K562 (cell line): ENCODE measurements around the gene CNTN6. TPM values are rescaled to one million over a fixed set of nuclear protein-coding genes. Genes with fewer than 3 reads are reported as not detected.

ENCODE experiments used
- ATAC-seq: fragments of 200-7000 bp; cut with Tn5 transposase; 3 replicates; pipeline ENCODE4 v1.9.1; 2020; ENCODE audit warnings: moderate library complexity
- BruUV-seq: library from RNA; stranded (reverse); fragments of 400-500 nt; replicated peaks from 2 replicates; lab custom pipeline; 2021; lab: Mats Ljungman, UMichigan
- CTCF ChIA-PET: fragments of 300-600 bp; formaldehyde crosslinking; extraction: SDS; loops from one replicate; lab custom pipeline; 2021; ENCODE audit warnings: low intra/inter-chr PET ratio; lab: Yijun Ruan, JAX
- POLR2A ChIA-PET: fragments of 300-600, 350-650 bp; sonication (Branson Sonifier 250); formaldehyde crosslinking; extraction: SDS; loops from one replicate; lab custom pipeline; 2021; ENCODE audit warnings: antibody characterized with exemption, inconsistent platforms; lab: Yijun Ruan, JAX
- DNase-seq, 4 experiments: peaks; one replicate each; pipeline versions ENCODE4 v3.0.0 to v3.0.0-alpha.2; 2011 to 2018; ENCODE audit warnings: low spot score in 3 of 4, mixed read lengths in 3 of 4; ENCODE audit errors: extremely low read depth in 1 of 4
- FAIRE-seq: peaks from 2 replicates; lab custom pipeline; 2011; peaks lifted over from hg19 to GRCh38; lab: Jason Lieb, UNC
- H2AFZ ChIP-seq: 2 replicates; pipeline ENCODE4 v1.6.0; 2011; ENCODE audit warnings: low read depth, low read length, control low read depth, inconsistent platforms
- H3K27ac ChIP-seq: fragments of 200-600 bp; 3 replicates; pipeline ENCODE4 v1.8.0; 2011; ENCODE audit warnings: low read depth, mild to moderate bottlenecking, control low read depth, inconsistent platforms, low read length, moderate library complexity, mixed read lengths; ENCODE audit errors: extremely low read depth
- H3K27me3 ChIP-seq, 2 experiments: fragments of 300-600 bp in 1 of 2; 2 replicates in 1 of 2; 3 replicates in 1 of 2; pipeline versions ENCODE4 v1.6.0 to v1.8.0; 2011; ENCODE audit warnings: inconsistent platforms in 2 of 2, low read length in 2 of 2, mild to moderate bottlenecking in 1 of 2, mixed read lengths in 1 of 2, moderate library complexity in 1 of 2; ENCODE audit not compliant: control insufficient read depth in 2 of 2, insufficient read depth in 2 of 2
- H3K36me3 ChIP-seq: fragments of 300-600 bp; 3 replicates; pipeline ENCODE4 v1.8.0; 2011; ENCODE audit warnings: mild to moderate bottlenecking, low read length, inconsistent platforms; ENCODE audit not compliant: control insufficient read depth, insufficient read depth
- H3K4me1 ChIP-seq, 2 experiments: fragments of 200-600 bp in 1 of 2; replicated peaks in 1 of 2; 2 replicates in 1 of 2; 3 replicates in 1 of 2; pipeline versions ENCODE4 v1.5.1 to v1.8.0; 2011; ENCODE audit warnings: inconsistent platforms in 2 of 2, low read length in 2 of 2, mild to moderate bottlenecking in 1 of 2, mixed read lengths in 1 of 2, moderate library complexity in 1 of 2; ENCODE audit not compliant: control insufficient read depth in 2 of 2, insufficient read depth in 2 of 2
- H3K4me2 ChIP-seq: 2 replicates; pipeline ENCODE4 v1.6.1; 2011; ENCODE audit warnings: low read length, control low read depth, inconsistent platforms, mixed read lengths; ENCODE audit not compliant: insufficient read depth
- H3K4me3 ChIP-seq: fragments of 200-600 bp; sonication (generic), shearing (Covaris generic); 2 replicates; pipeline ENCODE4 v1.5.1; 2016; ENCODE audit warnings: control low read depth, inconsistent platforms
- H3K79me2 ChIP-seq: fragments of 200-600 bp; 3 replicates; pipeline ENCODE4 v1.8.0; 2011; ENCODE audit warnings: low read length, inconsistent platforms; ENCODE audit not compliant: control insufficient read depth, insufficient read depth
- H3K9ac ChIP-seq, 2 experiments: 2 replicates each; pipeline versions ENCODE4 v1.6.0 to v1.6.1; 2011; ENCODE audit warnings: low read depth in 2 of 2, low read length in 2 of 2, control low read depth in 1 of 2, inconsistent platforms in 1 of 2, mild to moderate bottlenecking in 1 of 2, mixed read lengths in 1 of 2; ENCODE audit not compliant: insufficient read depth in 1 of 2
- H3K9me1 ChIP-seq: one replicate; pipeline ENCODE4 v1.6.0; 2011; ENCODE audit warnings: inconsistent platforms, mild to moderate bottlenecking, low read length, moderate library complexity; ENCODE audit not compliant: control insufficient read depth, insufficient read depth
- H3K9me3 ChIP-seq: replicated peaks from 2 replicates; pipeline ENCODE4 v1.5.1; 2011; ENCODE audit warnings: low read depth, low read length, inconsistent platforms; ENCODE audit not compliant: control insufficient read depth, insufficient read depth
- H4K20me1 ChIP-seq: replicated peaks from 2 replicates; pipeline ENCODE4 v1.6.1; 2011; ENCODE audit warnings: low read length, inconsistent platforms, mixed read lengths; ENCODE audit not compliant: control insufficient read depth, insufficient read depth
- AFF1 ChIP-seq, 2 experiments: fragments of 450-650 bp; IDR thresholded peaks; 2 replicates each; pipeline ENCODE4 v1.6.1; 2018; ENCODE audit warnings: mild to moderate bottlenecking in 2 of 2, low read depth in 1 of 2; ENCODE audit not compliant: partially characterized antibody in 2 of 2
- CTCF ChIP-seq, 3 experiments: IDR thresholded peaks in 2 of 3; conservative IDR thresholded peaks in 1 of 3; 2 replicates each; pipeline ENCODE4 v1.5.1; 2011 to 2012; ENCODE audit warnings: low read length in 3 of 3, mild to moderate bottlenecking in 3 of 3, control low read depth in 2 of 3, improper control_type of control experiment in 1 of 3, inconsistent platforms in 1 of 3, low read depth in 1 of 3, mixed read lengths in 1 of 3, moderate library complexity in 1 of 3; ENCODE audit not compliant: insufficient read depth in 2 of 3
- ELF4 ChIP-seq: fragments of 450-650 bp; formaldehyde crosslinking; IDR thresholded peaks from 2 replicates; pipeline ENCODE4 v1.4.0; 2022; ENCODE audit warnings: missing genetic modification characterization
- PBX2 ChIP-seq, 2 experiments: IDR thresholded peaks in 1 of 2; conservative IDR thresholded peaks in 1 of 2; 2 replicates each; pipeline ENCODE4 v1.6.1; 2016; ENCODE audit warnings: low read depth in 2 of 2, mild to moderate bottlenecking in 1 of 2, missing compliant biosample characterization in 1 of 2, missing genetic modification characterization in 1 of 2, moderate library complexity in 1 of 2
- SRF ChIP-seq, 2 experiments: fragments of 250-450, 450-650 bp in 1 of 2; sonication (Bioruptor Pico) in 1 of 2; sonication (generic) in 1 of 2; formaldehyde crosslinking; IDR thresholded peaks; 2 replicates each; pipeline versions ENCODE4 v1.5.0 to v1.5.1; 2020 to 2022; ENCODE audit warnings: mild to moderate bottlenecking in 1 of 2, missing genetic modification reagents in 1 of 2
- ZNF175 ChIP-seq: fragments of 200-800 bp; sonication (Bioruptor generic); IDR thresholded peaks from 2 replicates; pipeline ENCODE4 v1.6.1; 2016; ENCODE audit warnings: low read depth, mild to moderate bottlenecking, missing genetic modification characterization, missing compliant biosample characterization
- ZNF639 ChIP-seq, 2 experiments: fragments of 200-800 bp in 1 of 2; sonication (Bioruptor generic) in 1 of 2; sonication (generic) in 1 of 2; formaldehyde crosslinking in 1 of 2; IDR thresholded peaks in 1 of 2; conservative IDR thresholded peaks in 1 of 2; 2 replicates each; pipeline versions ENCODE4 v1.5.0 to v1.6.1; 2016 to 2020; ENCODE audit warnings: missing compliant biosample characterization in 1 of 2, missing genetic modification characterization in 1 of 2, missing genetic modification reagents in 1 of 2
- WGBS: fragments of 100-300 bp; shearing (Covaris generic); methylation state at CpG from one replicate; pipeline ENCODE4 v1.1.6; 2016; ENCODE audit warnings: low coverage, mixed read lengths; ENCODE audit not compliant: insufficient coverage; ENCODE audit errors: missing lambda C conversion rate; 5-methylcytosine and 5-hydroxymethylcytosine counted together
- in situ Hi-C: fragments of 300-500 bp; cut with MboI; formaldehyde crosslinking; loops from 4 replicates; pipeline ENCODE4 v1.15.0; 2018; ENCODE audit warnings: inconsistent platforms, mixed read lengths
- intact Hi-C: fragments of 100-400 bp; cut with micrococcal nuclease; formaldehyde crosslinking; loops from 2 replicates; pipeline ENCODE4 v1.14.2; 2022
- polyA plus RNA-seq, 8 experiments: library from polyadenylated mRNA; depleted of rRNA in 4 of 8; stranded (reverse) in 5 of 8; unstranded in 3 of 8; fragments of >200 nt; fragmentation: Nextera tagmentation in 2 of 8; fragmentation: Illumina TruSeq in 1 of 8; extraction: Ambion mirVana in 2 of 8; extraction: Trizol in 1 of 8; gene quantifications; 2 replicates each; pipeline versions ENCODE4 v1.2.1 to v1.2.3, GENCODE V29; 2011 to 2014; ENCODE audit warnings: inconsistent platforms in 1 of 8, missing spikeins in 1 of 8
- total RNA-seq, 7 experiments: library from RNA; depleted of rRNA in 6 of 7; stranded (reverse); fragments of >200 nt in 6 of 7; fragmentation: Illumina TruSeq in 2 of 7; extraction: Trizol in 2 of 7; gene quantifications; 2 replicates each; pipeline versions ENCODE4 v1.2.1 to v1.2.3, GENCODE V29; 2011 to 2021; ENCODE audit warnings: low replicate concordance in 1 of 7

CNTN6 gene
- total and polyA plus RNA-seq, 9 of the 15 experiments (the other 6 are each of a cell fraction or from before 2014, with no cell fraction given): not detected

GRCh38 chr3:1272546-1273265, 179.9 kb downstream of the CNTN6 start (continued):
- TF ChIP-seq PBX2 (CRISPR knock-in tag; IDR thresholded peaks at IDR 0.05; ENCODE audit: low read depth) (no peak), PBX2 (tag; conservative IDR thresholded peaks at IDR 0.05; ENCODE audit: low read depth) (no peak), ELF4 (CRISPR knock-in tag) (no peak), ZNF175 (CRISPR knock-in tag) (no peak)

- ChIA-PET CTCF (no interaction called here), POLR2A (no interaction called here)
- ATAC-seq (no peak), FAIRE-seq (no peak), DNase-seq (peak in 1 of 4 experiments; percentile 11)
- H3K79me2 ChIP-seq: no peaks in the 10 kb centered on the region
- H3K27me3 ChIP-seq: no peaks in the 10 kb centered on the region
- no peaks in the 10 kb centered on the region for H3K36me3 ChIP-seq
- no peak overlapping the region for H3K4me2 ChIP-seq
- intact Hi-C loops: no loop called here
- no peak overlapping the region for H2AFZ ChIP-seq
- no peaks in the 10 kb centered on the region for H3K4me1 ChIP-seq
- BruUV-seq: no TSS peak
- H3K9me3 ChIP-seq: no peaks in the 10 kb centered on the region; the same call in 1 of the 2 replicates
- H3K4me3 ChIP-seq: no peak overlapping the region
- H4K20me1 ChIP-seq: no peaks in the 10 kb centered on the region
- in situ Hi-C loops: no loop called here
- 2% methylated on average over 4 of the region's 4 CpGs for WGBS
- no peak overlapping the region for H3K9ac ChIP-seq
- H3K27ac ChIP-seq: no peak overlapping the region
- H3K9me1 ChIP-seq: no peaks in the 10 kb centered on the region
- TF ChIP-seq SRF (CRISPR knock-in tag; IDR thresholded peaks at IDR 0.05) (no peak), CTCF (IDR thresholded peaks at IDR 0.05 in 2 of 3, conservative IDR thresholded peaks at IDR 0.05 in 1 of 3; ENCODE audit: insufficient read depth in 2 of 3, low read depth in 1 of 3, low read length in 3 of 3) (peak in 1 of 3 experiments; percentile 30; a peak in 1 of 6 replicates), ZNF639 (CRISPR knock-in tag; conservative IDR thresholded peaks at IDR 0.05 in 1 of 2, IDR thresholded peaks at IDR 0.05 in 1 of 2) (no peak), AFF1 (IDR thresholded peaks at IDR 0.05; ENCODE audit: low read depth in 1 of 2, partially characterized antibody in 2 of 2) (no peak)
These were observed 182.7 kb downstream of the CNTN6 start for GRCh38 chr3:1275495-1275894.
